HepG2 (cell line): ENCODE measurements around the gene SEMA7A. TPM values are rescaled to one million over a fixed set of nuclear protein-coding genes. Genes with fewer than 3 reads are reported as not detected.

Experiments
- BHLHE40 ChIP-seq: IDR thresholded peaks from 2 replicates; pipeline ENCODE4 v1.6.1; 2011; ENCODE audit warnings: low read length, improper control_type of control experiment
- BORCS8-MEF2B ChIP-seq: sonication (generic); formaldehyde crosslinking; IDR thresholded peaks from 2 replicates; pipeline ENCODE4 v1.8.0; 2022; ENCODE audit warnings: mild to moderate bottlenecking, missing genetic modification reagents
- EEA1 ChIP-seq: sonication (generic); formaldehyde crosslinking; IDR thresholded peaks from 2 replicates; pipeline ENCODE4 v1.5.1; 2020; ENCODE audit warnings: mild to moderate bottlenecking, missing genetic modification reagents, borderline replicate concordance
- HDAC2 ChIP-seq: sonication (generic); formaldehyde crosslinking; IDR thresholded peaks from 2 replicates; pipeline ENCODE4 v1.4.0; 2020; ENCODE audit warnings: missing genetic modification reagents
- PHB2 ChIP-seq: fragments of 450-650 bp; IDR thresholded peaks from 2 replicates; pipeline ENCODE4 v1.6.1; 2018; ENCODE audit not compliant: partially characterized antibody
- RBFOX2 ChIP-seq: fragments of 200-400 bp; formaldehyde crosslinking; IDR thresholded peaks from 2 replicates; pipeline ENCODE4 v1.6.1; 2017; ENCODE audit warnings: low read depth, mild to moderate bottlenecking, low read length
- TCF12 ChIP-seq, 2 experiments: fragments of 450-650 bp in 1 of 2; sonication (generic) in 1 of 2; formaldehyde crosslinking in 1 of 2; IDR thresholded peaks; 2 replicates each; pipeline versions ENCODE4 v1.6.1 to v1.8.0; 2017 to 2022; ENCODE audit warnings: antibody characterized with exemption in 1 of 2, mild to moderate bottlenecking in 1 of 2, missing genetic modification reagents in 1 of 2, moderate library complexity in 1 of 2
- TOPORS ChIP-seq: sonication (generic); formaldehyde crosslinking; IDR thresholded peaks from 2 replicates; pipeline ENCODE4 v1.8.0; 2023; ENCODE audit warnings: mild to moderate bottlenecking, missing genetic modification reagents
- ZBTB1 ChIP-seq: sonication (generic); formaldehyde crosslinking; IDR thresholded peaks from 2 replicates; pipeline ENCODE4 v1.4.0; 2020; ENCODE audit warnings: missing genetic modification reagents, borderline replicate concordance
- ZFP1 ChIP-seq: IDR thresholded peaks from 2 replicates; pipeline ENCODE4 v1.6.1; 2016
- ZNF124 ChIP-seq: sonication (generic); formaldehyde crosslinking; IDR thresholded peaks from 2 replicates; pipeline ENCODE4 v1.4.0; 2020; ENCODE audit warnings: missing genetic modification reagents
- ZNF17 ChIP-seq: sonication (generic); formaldehyde crosslinking; IDR thresholded peaks from 2 replicates; pipeline ENCODE4 v1.5.0; 2020; ENCODE audit warnings: mild to moderate bottlenecking, missing genetic modification reagents
- ZNF230 ChIP-seq: sonication (generic); formaldehyde crosslinking; IDR thresholded peaks from 2 replicates; pipeline ENCODE4 v1.4.0; 2020; ENCODE audit warnings: mild to moderate bottlenecking, missing genetic modification reagents
- ZNF264 ChIP-seq: sonication (generic); formaldehyde crosslinking; IDR thresholded peaks from 2 replicates; pipeline ENCODE4 v1.4.0; 2020; ENCODE audit warnings: missing genetic modification reagents
- ZNF605 ChIP-seq: sonication (generic); formaldehyde crosslinking; IDR thresholded peaks from 2 replicates; pipeline ENCODE4 v1.8.0; 2022; ENCODE audit warnings: mild to moderate bottlenecking, missing genetic modification reagents
- ZNF879 ChIP-seq: sonication (generic); formaldehyde crosslinking; IDR thresholded peaks from 2 replicates; pipeline ENCODE4 v1.8.1; 2023; ENCODE audit warnings: missing genetic modification reagents
- polyA plus RNA-seq, 8 experiments: library from polyadenylated mRNA; depleted of rRNA in 3 of 8; stranded (reverse) in 7 of 8; unstranded in 1 of 8; fragments of >200 nt; fragmentation: Illumina TruSeq in 4 of 8; extraction: Trizol in 4 of 8; gene quantifications; 2 replicates each; pipeline versions ENCODE4 v1.2.1 to v1.2.3, GENCODE V29; 2011 to 2016; ENCODE audit warnings: low read depth in 4 of 8, missing spikeins in 1 of 8, mixed read lengths in 1 of 8; ENCODE audit not compliant: insufficient read depth in 1 of 8
- total RNA-seq, 5 experiments: library from RNA; depleted of rRNA; stranded (reverse); fragments of >200 nt; fragmentation: Illumina TruSeq; extraction: Trizol; gene quantifications; 2 replicates each; pipeline ENCODE4 v1.2.3, GENCODE V29; 2016; ENCODE audit warnings: low read depth in 1 of 5
- TF ChIP-seq, protein P1 (sequence below): sonication (generic); formaldehyde crosslinking; IDR thresholded peaks from 2 replicates; pipeline ENCODE4 v1.8.0; 2022; ENCODE audit warnings: missing genetic modification reagents, low read depth, mild to moderate bottlenecking, borderline replicate concordance
- TF ChIP-seq, protein P2 (sequence below), 2 experiments: sonication (generic) in 1 of 2; formaldehyde crosslinking in 1 of 2; IDR thresholded peaks; 2 replicates each; pipeline versions ENCODE4 v1.4.0 to v1.6.1; 2016 to 2020; ENCODE audit warnings: borderline replicate concordance in 1 of 2, low read depth in 1 of 2, mild to moderate bottlenecking in 1 of 2, missing genetic modification reagents in 1 of 2
- TF ChIP-seq, protein P3 (sequence below): sonication (generic); formaldehyde crosslinking; IDR thresholded peaks from 2 replicates; pipeline ENCODE4 v1.4.0; 2020; ENCODE audit warnings: missing genetic modification reagents
- TF ChIP-seq, protein P4 (sequence below): sonication (generic); formaldehyde crosslinking; IDR thresholded peaks from 2 replicates; pipeline ENCODE4 v1.4.0; 2020; ENCODE audit warnings: mild to moderate bottlenecking, missing genetic modification reagents
- TF ChIP-seq, protein P5 (sequence below): sonication (generic); formaldehyde crosslinking; IDR thresholded peaks from 2 replicates; pipeline ENCODE4 v1.4.0; 2020; ENCODE audit warnings: missing genetic modification reagents

The SEMA7A gene
- total and polyA plus RNA-seq, 2 of the 13 experiments (the other 11 are each of a cell fraction or from before 2014, with no cell fraction given), result 9.0 to 15.8 TPM

DNA sequence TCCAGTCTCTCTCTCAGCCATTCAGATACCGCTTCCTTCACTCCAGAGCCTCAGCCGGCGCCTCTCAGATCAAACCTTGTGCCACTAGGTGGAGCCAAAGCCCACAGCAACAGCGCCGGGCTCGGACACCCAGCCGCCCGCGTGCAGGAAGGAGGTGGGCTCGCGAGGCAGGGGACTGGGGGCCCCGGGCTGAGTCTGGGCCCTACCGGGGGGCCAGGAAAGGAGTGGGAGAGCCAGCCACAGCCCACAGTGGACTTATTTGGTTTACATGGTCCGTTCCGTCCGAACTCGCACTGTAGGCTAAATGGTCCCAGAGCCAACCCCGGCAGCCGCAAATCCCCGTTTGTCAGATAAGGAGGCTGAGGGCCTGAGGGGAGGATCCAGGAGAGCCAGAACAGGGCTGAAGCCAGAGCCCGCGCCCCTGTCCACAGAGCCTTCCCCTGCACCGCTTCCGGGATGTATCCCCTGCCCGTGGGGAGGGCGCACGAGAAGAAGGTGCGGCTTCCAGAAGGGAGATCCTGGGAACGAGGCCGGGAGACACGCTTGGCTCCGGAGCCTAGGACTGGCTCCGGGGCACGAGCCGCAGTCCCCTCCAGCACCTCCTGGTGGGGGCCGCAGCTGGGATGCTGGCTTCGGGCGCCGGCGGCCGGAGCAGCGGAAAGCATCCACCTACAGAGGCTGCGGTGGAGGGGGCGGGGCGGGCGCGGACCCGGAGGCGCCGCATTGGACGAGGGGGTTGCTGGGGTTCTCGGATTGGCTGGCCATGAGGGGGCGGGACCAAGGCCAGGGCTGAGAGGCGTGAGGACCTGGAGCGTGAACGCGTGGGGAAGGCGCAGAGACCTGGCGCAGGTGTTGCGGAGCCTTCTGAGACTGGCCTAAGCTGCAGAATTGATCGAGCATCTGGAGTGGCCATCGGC is 59.8 kb downstream of the SEMA7A start (continued):
- TF ChIP-seq ZNF879 (CRISPR knock-in tag) (no peak), ZNF605 (CRISPR knock-in tag) (peak; percentile 22; the same call in 1 of the 2 replicates), ZNF230 (CRISPR knock-in tag) (0 out of 2 replicates have a peak, but pooled peaks have one; percentile 46), TOPORS (CRISPR knock-in tag) (no peak), ZNF264 (CRISPR knock-in tag) (no peak), BHLHE40 (no peak), RBFOX2 (peak; percentile 56; the same call in 1 of the 2 replicates), HDAC2 (peak; percentile 4; the same call in 1 of the 2 replicates), BORCS8-MEF2B (peak; percentile 66; the same call in 1 of the 2 replicates), ZFP1 (CRISPR knock-in tag) (no peak), ZBTB1 (CRISPR knock-in tag) (no peak), ZNF17 (CRISPR knock-in tag) (no peak), TCF12 (IDR thresholded peaks at IDR 0.05) (no peak), TCF12 (CRISPR knock-in tag; IDR thresholded peaks at IDR 0.05) (no peak; the same call in 1 of the 2 replicates), ZNF124 (CRISPR knock-in tag) (no peak), EEA1 (0 out of 2 replicates have a peak, but pooled peaks have one; percentile 13), PHB2 (no peak)
- TF ChIP-seq, protein P1, sequence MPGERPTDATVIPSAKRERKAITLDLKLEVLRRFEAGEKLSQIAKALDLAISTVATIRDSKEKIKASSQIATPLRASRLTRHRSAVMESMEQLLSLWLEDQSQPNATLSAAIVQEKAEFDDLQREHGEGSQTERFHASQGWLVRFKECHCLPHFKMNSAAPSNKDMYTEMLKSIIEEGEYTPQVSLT (CRISPR knock-in tag), result no peak
- TF ChIP-seq, protein P2, sequence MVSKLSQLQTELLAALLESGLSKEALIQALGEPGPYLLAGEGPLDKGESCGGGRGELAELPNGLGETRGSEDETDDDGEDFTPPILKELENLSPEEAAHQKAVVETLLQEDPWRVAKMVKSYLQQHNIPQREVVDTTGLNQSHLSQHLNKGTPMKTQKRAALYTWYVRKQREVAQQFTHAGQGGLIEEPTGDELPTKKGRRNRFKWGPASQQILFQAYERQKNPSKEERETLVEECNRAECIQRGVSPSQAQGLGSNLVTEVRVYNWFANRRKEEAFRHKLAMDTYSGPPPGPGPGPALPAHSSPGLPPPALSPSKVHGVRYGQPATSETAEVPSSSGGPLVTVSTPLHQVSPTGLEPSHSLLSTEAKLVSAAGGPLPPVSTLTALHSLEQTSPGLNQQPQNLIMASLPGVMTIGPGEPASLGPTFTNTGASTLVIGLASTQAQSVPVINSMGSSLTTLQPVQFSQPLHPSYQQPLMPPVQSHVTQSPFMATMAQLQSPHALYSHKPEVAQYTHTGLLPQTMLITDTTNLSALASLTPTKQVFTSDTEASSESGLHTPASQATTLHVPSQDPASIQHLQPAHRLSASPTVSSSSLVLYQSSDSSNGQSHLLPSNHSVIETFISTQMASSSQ (IDR thresholded peaks at IDR 0.05; ENCODE audit: low read depth), result no peak
- TF ChIP-seq, protein P2 (CRISPR knock-in tag; IDR thresholded peaks at IDR 0.05; ENCODE audit: borderline replicate concordance), result 0 out of 2 replicates have a peak, but pooled peaks have one; percentile 26
- TF ChIP-seq, protein P3, sequence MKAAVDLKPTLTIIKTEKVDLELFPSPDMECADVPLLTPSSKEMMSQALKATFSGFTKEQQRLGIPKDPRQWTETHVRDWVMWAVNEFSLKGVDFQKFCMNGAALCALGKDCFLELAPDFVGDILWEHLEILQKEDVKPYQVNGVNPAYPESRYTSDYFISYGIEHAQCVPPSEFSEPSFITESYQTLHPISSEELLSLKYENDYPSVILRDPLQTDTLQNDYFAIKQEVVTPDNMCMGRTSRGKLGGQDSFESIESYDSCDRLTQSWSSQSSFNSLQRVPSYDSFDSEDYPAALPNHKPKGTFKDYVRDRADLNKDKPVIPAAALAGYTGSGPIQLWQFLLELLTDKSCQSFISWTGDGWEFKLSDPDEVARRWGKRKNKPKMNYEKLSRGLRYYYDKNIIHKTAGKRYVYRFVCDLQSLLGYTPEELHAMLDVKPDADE (CRISPR knock-in tag), result no peak
- TF ChIP-seq, protein P4, sequence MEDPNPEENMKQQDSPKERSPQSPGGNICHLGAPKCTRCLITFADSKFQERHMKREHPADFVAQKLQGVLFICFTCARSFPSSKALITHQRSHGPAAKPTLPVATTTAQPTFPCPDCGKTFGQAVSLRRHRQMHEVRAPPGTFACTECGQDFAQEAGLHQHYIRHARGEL (CRISPR knock-in tag), result no peak
- TF ChIP-seq, protein P5, sequence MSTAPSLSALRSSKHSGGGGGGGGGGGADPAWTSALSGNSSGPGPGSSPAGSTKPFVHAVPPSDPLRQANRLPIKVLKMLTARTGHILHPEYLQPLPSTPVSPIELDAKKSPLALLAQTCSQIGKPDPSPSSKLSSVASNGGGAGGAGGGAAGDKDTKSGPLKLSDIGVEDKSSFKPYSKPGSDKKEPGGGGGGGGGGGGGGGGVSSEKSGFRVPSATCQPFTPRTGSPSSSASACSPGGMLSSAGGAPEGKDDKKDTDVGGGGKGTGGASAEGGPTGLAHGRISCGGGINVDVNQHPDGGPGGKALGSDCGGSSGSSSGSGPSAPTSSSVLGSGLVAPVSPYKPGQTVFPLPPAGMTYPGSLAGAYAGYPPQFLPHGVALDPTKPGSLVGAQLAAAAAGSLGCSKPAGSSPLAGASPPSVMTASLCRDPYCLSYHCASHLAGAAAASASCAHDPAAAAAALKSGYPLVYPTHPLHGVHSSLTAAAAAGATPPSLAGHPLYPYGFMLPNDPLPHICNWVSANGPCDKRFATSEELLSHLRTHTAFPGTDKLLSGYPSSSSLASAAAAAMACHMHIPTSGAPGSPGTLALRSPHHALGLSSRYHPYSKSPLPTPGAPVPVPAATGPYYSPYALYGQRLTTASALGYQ, result no peak
